ENCODE data around the gene LPP.

LPP gene

DNA sequence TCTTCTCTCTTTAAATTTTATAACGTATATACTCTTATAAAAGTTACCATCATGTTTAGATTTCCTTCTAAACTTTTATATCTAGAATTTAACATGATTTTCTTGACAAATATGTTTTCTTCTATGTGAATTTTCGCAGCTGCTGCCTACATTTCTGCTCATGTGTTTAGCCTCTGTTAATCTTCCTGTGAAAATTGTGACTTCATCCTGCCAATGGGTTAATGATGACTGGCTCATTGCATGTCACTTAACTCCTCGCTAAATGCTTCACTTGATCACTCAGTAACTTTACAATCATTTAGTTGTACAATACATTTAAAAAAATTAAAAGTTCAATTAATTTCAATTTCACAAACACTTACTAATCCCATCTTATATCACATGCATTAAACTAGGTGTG, 178.1 kb downstream of the LPP start:
- no peaks in the 10 kb centered on the region for H4K20me1 ChIP-seq (ENCODE audit: insufficient read depth, low read length)
- no peak overlapping the region for H3K27ac ChIP-seq (ENCODE audit: low read length)
- no peak overlapping the region for H2AFZ ChIP-seq (ENCODE audit: low read length)
- no peaks in the 10 kb centered on the region for H3K4me1 ChIP-seq (ENCODE audit: low read length)
- no peak for DNase-seq
- H3K9me3 ChIP-seq (replicated peaks; ENCODE audit: insufficient read depth, low read length), result no peaks in the 10 kb centered on the region
- no peaks in the 10 kb centered on the region for H3K36me3 ChIP-seq (replicated peaks; ENCODE audit: insufficient read depth, low read length)
- H3F3A ChIP-seq (ENCODE audit: insufficient read depth, low read length), result no peaks in the 10 kb centered on the region
- TF ChIP-seq EZH2phosphoT487 (IDR thresholded peaks at IDR 0.05; ENCODE audit: low read length) (no peak), EZH2 (optimal IDR thresholded peaks at IDR 0.05; ENCODE audit: low read depth, low read length) (no peak)
- TF ChIP-seq, protein P1, sequence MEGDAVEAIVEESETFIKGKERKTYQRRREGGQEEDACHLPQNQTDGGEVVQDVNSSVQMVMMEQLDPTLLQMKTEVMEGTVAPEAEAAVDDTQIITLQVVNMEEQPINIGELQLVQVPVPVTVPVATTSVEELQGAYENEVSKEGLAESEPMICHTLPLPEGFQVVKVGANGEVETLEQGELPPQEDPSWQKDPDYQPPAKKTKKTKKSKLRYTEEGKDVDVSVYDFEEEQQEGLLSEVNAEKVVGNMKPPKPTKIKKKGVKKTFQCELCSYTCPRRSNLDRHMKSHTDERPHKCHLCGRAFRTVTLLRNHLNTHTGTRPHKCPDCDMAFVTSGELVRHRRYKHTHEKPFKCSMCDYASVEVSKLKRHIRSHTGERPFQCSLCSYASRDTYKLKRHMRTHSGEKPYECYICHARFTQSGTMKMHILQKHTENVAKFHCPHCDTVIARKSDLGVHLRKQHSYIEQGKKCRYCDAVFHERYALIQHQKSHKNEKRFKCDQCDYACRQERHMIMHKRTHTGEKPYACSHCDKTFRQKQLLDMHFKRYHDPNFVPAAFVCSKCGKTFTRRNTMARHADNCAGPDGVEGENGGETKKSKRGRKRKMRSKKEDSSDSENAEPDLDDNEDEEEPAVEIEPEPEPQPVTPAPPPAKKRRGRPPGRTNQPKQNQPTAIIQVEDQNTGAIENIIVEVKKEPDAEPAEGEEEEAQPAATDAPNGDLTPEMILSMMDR (IDR thresholded peaks at IDR 0.05; ENCODE audit: low read length), result no peak
- no peak overlapping the region for H3K9ac ChIP-seq (ENCODE audit: low read length)
- no peak overlapping the region for H3K4me2 ChIP-seq (ENCODE audit: low read depth, low read length)
- no peaks in the 10 kb centered on the region for H3K79me2 ChIP-seq (ENCODE audit: low read length)
- H3K27me3 ChIP-seq (replicated peaks; ENCODE audit: insufficient read depth, low read length), result no peaks in the 10 kb centered on the region
- no peak overlapping the region for H3K4me3 ChIP-seq (ENCODE audit: low read length)
- H3K9me2 ChIP-seq (replicated peaks; ENCODE audit: insufficient read depth, low read length), result no peaks in the 10 kb centered on the region

DNA sequence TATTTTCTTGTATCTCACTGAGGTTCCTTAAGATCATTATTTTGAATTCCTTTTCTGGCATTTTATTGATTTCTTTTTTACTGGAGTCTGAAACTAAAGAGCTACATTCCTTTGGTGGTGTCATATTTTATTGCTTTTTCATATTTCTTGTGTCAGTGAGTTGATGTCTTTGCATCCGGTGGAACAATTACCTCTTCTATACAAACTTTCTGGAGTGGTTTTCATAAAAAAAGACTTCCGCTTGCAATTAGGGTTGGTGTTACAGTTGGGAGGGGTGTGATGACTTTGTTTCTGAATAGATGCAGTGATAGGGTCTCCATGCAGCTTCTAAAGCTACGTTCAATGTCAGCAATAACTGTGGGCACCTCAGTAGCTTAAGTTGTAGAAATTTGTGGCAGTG, 181.7 kb downstream of the LPP start:
- H3K79me2 ChIP-seq (ENCODE audit: low read length), result no peaks in the 10 kb centered on the region
- H3K27me3 ChIP-seq (replicated peaks; ENCODE audit: insufficient read depth, low read length), result no peaks in the 10 kb centered on the region
- H3K9me2 ChIP-seq (replicated peaks; ENCODE audit: insufficient read depth, low read length), result no peaks in the 10 kb centered on the region
- H3K9me3 ChIP-seq (replicated peaks; ENCODE audit: insufficient read depth, low read length), result no peaks in the 10 kb centered on the region
- no peaks in the 10 kb centered on the region for H3F3A ChIP-seq (ENCODE audit: insufficient read depth, low read length)
- DNase-seq, result no peak
- no peak overlapping the region for H3K4me2 ChIP-seq (ENCODE audit: low read depth, low read length)
- TF ChIP-seq, protein P1 (IDR thresholded peaks at IDR 0.05; ENCODE audit: low read length), result no peak
- no peak for TF ChIP-seq EZH2 (optimal IDR thresholded peaks at IDR 0.05; ENCODE audit: low read depth, low read length)
- TF ChIP-seq EZH2phosphoT487 (IDR thresholded peaks at IDR 0.05; ENCODE audit: low read length), result no peak
- no peaks in the 10 kb centered on the region for H3K4me1 ChIP-seq (ENCODE audit: low read length)
- H3K27ac ChIP-seq (ENCODE audit: low read length), result no peak overlapping the region
- H2AFZ ChIP-seq (ENCODE audit: low read length), result no peak overlapping the region
- H3K36me3 ChIP-seq (replicated peaks; ENCODE audit: insufficient read depth, low read length), result no peaks in the 10 kb centered on the region
- H3K4me3 ChIP-seq (ENCODE audit: low read length), result no peak overlapping the region
- no peaks in the 10 kb centered on the region for H4K20me1 ChIP-seq (ENCODE audit: insufficient read depth, low read length)
- H3K9ac ChIP-seq (ENCODE audit: low read length), result no peak overlapping the region

DNA sequence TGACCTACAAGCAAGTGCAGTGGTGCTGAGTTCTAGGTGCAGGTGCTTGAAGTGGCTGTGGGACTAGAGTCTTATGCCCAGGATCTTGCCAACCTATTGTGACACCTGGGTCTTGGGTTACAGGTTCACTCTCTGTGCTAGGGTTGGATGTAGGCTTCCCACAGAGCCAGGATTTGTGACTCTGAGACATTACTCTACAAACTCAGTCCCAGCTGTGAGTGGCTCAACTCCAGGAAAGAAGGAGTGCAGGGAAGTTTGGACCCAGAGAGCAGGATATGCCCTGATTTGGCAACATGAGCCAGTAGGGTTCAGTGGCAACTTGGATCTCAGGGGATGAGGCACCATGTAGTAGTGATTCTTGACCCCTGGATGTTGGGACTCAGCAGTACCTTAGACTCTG, 182.2 kb downstream of the LPP start:
- Histone ChIP-seq H3K4me1 (ENCODE audit: low read length) (no peaks in the 10 kb centered on the region), H3K79me2 (ENCODE audit: low read length) (no peaks in the 10 kb centered on the region), H3K36me3 (replicated peaks; ENCODE audit: insufficient read depth, low read length) (no peaks in the 10 kb centered on the region), H4K20me1 (ENCODE audit: insufficient read depth, low read length) (no peaks in the 10 kb centered on the region), H3K9me2 (replicated peaks; ENCODE audit: insufficient read depth, low read length) (no peaks in the 10 kb centered on the region), H3K9ac (ENCODE audit: low read length) (no peak overlapping the region), H2AFZ (ENCODE audit: low read length) (no peak overlapping the region), H3K4me3 (ENCODE audit: low read length) (no peak overlapping the region), H3K27ac (ENCODE audit: low read length) (no peak overlapping the region), H3F3A (ENCODE audit: insufficient read depth, low read length) (no peaks in the 10 kb centered on the region), H3K4me2 (ENCODE audit: low read depth, low read length) (no peak overlapping the region), H3K9me3 (replicated peaks; ENCODE audit: insufficient read depth, low read length) (no peaks in the 10 kb centered on the region), H3K27me3 (replicated peaks; ENCODE audit: insufficient read depth, low read length) (no peaks in the 10 kb centered on the region)
- no peak for DNase-seq
- no peak for TF ChIP-seq EZH2phosphoT487 (IDR thresholded peaks at IDR 0.05; ENCODE audit: low read length)

DNA sequence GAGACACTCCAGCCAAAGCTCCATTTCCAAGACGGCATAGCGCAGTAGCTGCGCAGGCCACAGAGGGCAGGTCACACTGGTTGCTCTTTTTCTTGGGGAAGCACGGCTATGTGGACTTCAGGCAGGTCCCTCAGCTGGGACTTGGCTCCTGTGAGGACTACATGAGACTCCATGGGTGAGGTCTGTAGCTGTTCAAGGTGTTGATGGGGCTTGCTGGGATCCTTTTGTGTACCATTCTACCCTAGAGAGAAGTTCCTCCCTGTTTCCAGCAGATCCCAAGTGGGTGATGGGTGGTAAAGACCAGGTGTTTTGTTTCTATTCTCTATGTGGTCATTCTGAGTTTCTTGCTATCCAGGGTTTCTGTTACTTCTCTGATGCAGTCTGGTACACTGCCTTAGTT, 183.3 kb downstream of the LPP start:
- Histone ChIP-seq H3K4me3 (ENCODE audit: low read length) (no peak overlapping the region), H3F3A (ENCODE audit: insufficient read depth, low read length) (no peaks in the 10 kb centered on the region), H3K36me3 (replicated peaks; ENCODE audit: insufficient read depth, low read length) (no peaks in the 10 kb centered on the region), H4K20me1 (ENCODE audit: insufficient read depth, low read length) (no peaks in the 10 kb centered on the region), H3K27me3 (replicated peaks; ENCODE audit: insufficient read depth, low read length) (no peaks in the 10 kb centered on the region), H3K9me3 (replicated peaks; ENCODE audit: insufficient read depth, low read length) (no peaks in the 10 kb centered on the region), H3K27ac (ENCODE audit: low read length) (no peak overlapping the region), H3K79me2 (ENCODE audit: low read length) (no peaks in the 10 kb centered on the region), H3K4me2 (ENCODE audit: low read depth, low read length) (no peak overlapping the region), H3K9me2 (replicated peaks; ENCODE audit: insufficient read depth, low read length) (no peaks in the 10 kb centered on the region), H2AFZ (ENCODE audit: low read length) (no peak overlapping the region), H3K9ac (ENCODE audit: low read length) (no peak overlapping the region), H3K4me1 (ENCODE audit: low read length) (no peaks in the 10 kb centered on the region)
- DNase-seq, result no peak
- TF ChIP-seq EZH2 (optimal IDR thresholded peaks at IDR 0.05; ENCODE audit: low read depth, low read length) (no peak), EZH2phosphoT487 (IDR thresholded peaks at IDR 0.05; ENCODE audit: low read length) (no peak)
- TF ChIP-seq, protein P1 (IDR thresholded peaks at IDR 0.05; ENCODE audit: low read length), result no peak

Measured in MM.1S (cell line).